Right hindlimb (tissue), 1 donor: ENCODE data around the gene SERINC5.
A peak's percentile ranks its signal among the peaks of the same experiment; 100 is the strongest.
"Not testable (repeated sequence)": the region's sequence is repeated elsewhere in the genome, so short reads cannot be mapped to it uniquely, and the experiment has no call there.

ENCODE experiments used
- DNase-seq: peaks from one replicate; pipeline ENCODE4 v3.0.0-alpha.2; 2018

The SERINC5 gene

DNA sequence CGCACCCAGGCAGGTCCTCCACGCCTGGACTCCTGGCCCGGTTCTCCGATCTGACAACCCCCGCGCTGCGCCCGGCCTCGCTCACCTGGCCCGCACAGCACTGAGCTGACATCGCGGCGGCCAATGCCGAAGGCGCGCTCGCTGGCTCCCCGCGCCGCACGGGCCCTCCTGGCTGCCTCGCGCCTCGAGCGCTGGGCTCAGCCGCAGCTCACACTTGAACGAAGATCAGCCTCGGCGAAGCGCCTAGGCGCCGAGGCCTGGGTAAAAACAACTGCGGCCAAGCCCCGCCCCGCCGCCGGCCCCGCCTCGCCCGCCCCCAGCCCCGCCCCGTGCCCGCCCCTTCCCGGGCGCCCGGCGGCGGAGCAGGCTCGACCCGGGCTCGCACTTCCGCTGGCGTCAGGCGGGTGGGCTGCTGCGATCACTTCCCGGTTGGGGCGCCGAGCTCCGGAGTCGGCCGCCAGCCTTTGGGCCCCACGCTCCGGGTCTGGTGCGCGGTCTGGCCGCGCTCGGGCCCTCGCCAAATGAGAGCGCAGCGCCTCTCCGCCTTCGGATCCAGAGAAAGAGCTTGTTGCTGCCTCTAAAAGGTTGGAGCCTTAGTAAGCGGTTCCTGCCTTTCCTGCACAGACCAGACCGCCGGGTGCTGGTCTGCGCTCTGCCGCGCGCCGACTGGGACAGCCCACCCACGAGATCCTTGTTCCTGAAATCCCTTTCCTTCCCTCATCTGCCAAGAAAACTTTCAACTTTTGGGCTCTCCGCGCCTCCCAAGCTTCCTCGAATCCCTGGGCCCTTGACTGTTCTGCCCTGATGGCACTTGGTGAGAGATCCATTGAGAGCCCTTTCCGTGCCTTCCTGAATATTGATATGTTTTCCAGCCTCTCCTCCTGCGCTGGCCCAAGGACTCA is at the start of gene SERINC5:
Gene SERINC5, minus strand, starts transcription at position 238 of the 902 bp plus-strand sequence. Its CDS starts 126 bp downstream, at position 112.
- DNase-seq: peak; percentile 93

DNA sequence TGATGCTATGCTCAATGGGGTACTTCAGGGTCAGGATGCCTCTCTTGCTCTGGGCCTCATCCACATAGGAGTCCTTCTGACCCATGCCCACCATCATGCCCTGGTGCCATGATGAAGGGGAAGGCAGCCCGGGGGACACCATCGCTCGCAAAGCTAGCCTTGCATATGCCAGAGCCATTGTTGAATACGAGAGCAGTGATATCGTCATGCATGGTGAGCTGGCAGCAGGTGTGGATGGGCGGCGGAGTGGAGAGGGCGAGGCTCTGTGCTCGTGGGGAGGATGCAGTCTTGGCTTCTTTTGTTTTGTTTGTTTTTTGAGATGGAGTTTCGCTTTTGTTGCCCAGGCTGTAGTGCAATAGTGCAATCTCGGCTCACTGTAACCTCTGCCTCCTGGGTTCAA is 46.8 kb upstream of the SERINC5 start:
- no peak for DNase-seq

DNA sequence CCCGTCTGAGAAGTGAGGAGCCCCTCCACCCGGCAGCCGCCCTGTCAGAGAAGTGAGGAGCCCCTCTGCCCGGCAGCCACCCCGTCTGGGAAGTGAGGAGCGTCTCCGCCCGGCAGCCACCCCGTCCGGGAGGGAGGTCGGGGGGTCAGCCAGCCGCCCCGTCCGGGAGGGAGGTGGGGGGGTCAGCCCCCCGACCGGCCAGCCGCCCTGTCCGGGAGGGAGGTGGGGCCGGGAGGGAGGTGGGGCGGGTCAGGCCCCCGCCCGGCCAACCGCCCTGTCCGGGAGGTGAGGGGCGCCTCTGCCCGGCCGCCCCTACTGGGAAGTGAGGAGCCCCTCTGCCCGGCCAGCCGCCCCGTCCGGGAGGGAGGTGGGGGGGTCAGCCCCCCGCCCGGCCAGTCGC is 45.5 kb upstream of the SERINC5 start:
- not testable (repeated sequence) for DNase-seq

DNA sequence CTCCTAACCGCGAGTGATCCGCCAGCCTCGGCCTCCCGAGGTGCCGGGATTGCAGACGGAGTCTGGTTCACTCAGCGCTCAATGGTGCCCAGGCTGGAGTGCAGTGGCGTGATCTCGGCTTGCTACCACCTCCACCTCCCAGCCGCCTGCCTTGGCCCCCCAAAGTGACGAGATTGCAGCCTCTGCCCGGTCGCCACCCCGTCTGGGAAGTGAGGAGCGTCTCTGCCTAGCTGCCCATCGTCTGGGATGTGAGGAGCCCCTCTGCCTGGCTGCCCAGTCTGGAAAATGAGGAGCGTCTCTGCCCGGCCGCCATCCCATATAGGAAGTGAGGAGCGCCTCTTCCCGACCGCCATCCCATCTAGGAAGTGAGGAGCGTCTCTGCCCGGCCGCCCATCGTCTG is 44.9 kb upstream of the SERINC5 start:
- DNase-seq: not testable (repeated sequence)

DNA sequence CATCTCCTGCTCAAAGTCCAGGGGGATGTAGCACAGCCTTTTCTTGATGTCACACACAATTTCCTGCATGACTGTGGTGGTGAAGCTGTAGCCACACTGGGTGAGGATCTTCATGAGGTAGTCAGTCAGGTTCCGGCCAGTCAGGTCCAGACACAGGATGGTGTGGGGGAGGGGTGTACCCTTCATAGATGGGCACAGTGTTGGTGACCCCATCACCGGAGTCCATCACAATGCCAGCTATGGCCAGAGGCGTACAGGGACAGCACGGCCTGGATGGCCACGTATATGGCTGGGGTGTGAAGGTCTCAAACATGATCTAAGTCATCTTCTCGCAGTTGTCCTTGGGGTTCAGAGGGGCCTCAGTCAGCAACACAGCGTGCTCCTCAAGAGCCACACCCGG is 44.3 kb upstream of the SERINC5 start:
- no peak for DNase-seq

DNA sequence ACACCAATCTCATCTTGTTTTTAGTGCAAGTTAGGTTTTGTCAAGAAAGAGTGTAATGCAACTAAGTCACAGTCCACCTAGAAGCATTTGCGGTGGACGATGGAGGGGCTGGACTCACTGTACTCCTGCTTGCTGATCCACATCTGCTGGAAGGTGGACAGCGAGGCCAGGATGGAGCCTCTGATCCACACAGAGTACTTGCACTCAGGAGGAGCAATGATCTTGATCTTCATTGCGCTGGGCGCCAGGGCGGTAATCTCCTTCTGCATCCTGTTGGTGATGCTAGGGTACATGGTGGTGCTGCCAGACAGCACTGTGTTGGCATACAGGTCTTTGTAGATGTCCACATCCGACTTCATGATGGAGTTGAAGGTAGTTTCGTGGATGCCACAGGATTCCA is 43.8 kb upstream of the SERINC5 start:
- no peak for DNase-seq

DNA sequence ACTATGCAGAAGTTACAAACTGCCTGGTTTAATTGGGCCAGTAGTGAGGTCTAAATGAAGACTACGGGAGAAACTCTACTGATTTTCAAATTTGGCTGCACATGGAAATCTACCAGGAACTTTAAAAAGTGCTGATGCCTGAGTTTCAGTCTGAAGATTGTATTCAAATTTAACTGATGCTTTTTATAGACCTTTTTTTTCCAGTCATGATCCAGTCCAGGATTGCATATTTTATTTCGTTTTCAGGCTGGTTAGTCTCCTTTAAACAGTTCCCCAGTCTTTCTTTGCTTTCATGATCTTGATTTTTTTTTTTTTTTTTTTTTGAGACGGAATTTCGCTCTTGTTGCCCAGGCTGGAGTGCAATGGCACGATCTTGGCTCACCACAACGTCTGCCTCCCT is 40.3 kb upstream of the SERINC5 start:
- no peak for DNase-seq

DNA sequence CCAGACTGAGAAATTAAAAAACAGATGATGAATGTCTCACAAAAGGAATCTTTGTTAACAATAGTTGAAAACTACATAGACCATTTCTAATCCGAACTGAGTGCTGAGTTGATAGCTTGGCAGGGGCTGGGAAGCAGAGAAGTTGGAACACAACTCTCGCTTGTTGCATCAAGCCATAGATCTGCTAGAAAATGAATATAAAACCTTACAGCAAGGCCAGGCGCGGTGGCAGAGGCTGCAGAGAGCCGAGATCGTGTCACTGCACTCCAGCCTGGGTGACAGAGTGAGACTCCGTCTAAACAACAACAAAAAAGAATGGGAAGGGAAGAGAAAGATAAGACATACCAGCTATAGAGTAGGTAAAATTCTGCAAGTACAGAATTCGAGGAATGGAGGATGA is 35.9 kb upstream of the SERINC5 start:
- DNase-seq: no peak

DNA sequence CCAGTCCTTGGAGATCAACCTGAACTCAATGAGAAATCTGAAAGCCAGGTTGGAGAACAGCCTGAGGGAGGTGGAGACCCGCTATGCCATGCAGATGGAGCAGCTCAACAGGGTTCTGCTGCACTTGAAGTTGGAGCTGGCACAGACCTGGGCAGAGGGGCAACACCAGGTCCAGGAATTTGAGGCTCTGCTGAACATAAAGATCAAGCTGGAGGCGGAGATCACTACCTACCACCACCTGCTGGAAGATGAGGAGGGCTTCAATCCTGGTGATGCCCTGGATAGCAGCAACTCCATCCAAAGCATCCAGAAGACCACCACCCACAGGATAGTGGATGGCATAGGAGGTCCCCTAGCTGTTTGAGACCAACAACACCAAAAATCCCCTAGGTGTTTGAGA is 33.5 kb upstream of the SERINC5 start:
- no peak for DNase-seq

DNA sequence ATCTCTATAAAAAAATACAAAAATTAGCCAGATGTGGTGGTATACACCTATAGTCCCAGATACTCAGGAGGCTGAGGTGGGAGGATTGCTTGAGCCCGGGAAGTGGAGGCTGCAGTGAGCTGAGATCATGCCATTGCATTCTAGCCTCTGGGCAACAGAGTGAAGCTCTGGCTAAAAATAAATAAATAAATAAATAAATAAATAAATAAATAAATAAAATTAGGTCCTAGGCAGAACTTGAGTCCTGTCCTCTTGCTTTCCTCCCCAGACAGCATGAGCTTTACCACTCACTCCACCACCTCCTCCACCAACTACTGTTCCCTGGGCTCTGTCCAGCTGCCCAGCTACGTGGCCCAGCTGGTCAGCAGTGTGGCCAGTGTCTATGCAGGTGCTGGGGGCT is 32.3 kb upstream of the SERINC5 start:
- DNase-seq: no peak

DNA sequence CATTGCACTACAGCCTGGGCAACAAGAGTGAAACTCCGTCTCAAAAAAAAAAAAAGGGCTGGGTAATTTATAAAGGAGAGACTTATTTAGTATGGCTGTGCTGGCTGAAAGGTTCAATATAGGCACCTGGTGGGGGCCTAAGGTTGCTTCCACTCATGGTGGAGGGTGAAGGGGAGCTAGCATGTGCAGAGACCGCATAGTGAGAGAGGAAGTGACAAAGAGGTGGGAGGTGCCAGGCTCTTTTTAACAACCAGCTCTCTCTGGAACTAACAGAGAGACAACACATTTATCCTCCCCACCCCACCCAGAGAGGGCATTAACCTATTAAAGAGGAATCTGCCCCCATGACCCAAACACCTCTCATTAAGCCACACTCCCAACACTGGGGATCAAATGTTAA is 28.9 kb upstream of the SERINC5 start:
- DNase-seq: no peak

DNA sequence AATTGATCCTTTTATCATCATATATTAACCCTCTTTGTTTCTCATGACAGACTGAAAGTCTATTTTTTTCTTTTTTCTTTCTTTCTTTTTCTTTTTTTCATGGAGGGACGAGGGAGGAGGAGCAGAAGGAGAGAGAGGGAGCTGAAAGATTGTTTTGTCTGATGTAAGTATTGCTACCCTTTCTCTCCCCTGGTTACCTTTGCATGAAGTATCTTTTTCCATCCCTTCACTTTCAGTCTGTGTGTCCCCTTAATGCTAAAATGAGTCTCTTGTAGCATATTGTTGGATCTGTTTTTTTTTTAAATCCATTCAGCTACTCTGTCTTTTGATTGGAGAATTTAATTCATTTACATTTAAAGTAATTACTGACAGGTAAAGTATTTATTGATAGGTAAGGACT is 27.5 kb upstream of the SERINC5 start:
- no peak for DNase-seq

DNA sequence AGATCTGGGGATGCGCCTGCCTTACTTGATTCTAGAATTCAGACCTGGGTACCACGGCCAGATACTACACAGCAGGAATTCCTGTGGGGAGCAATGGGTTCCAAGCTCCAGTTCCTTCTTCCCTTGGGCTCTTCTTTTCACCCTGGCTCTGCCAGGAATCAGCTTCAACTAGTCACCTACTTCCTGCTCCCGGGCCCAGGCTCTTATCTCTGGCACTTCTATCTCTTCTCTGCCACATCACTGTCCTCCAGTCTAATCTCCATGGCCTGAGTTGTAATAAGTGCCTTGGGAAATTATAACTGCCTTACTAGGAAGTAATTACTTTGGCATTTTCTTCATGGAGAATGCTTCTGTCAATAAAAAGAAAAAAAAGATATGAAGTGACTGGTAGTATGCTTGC is 26.2 kb upstream of the SERINC5 start:
- DNase-seq: no peak

DNA sequence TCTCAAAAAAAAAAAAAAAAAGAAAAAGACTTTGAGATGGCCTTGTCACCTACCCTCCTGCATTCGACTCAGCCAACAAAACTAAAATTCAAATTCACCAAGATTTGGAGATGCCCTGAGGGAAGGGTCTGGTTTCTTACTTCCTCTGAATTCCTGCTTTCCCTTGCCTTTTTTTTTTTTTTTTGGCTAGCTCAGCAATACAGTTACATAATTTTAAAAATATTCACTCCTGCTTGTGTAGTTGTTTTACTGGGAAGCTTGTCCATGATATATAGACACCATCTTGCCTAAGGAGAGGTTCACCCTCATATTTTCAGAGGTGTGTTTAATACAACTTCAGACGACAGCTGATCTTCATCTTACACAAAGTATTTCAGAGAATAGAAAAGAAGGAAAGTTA is 21.3 kb upstream of the SERINC5 start:
- DNase-seq: no peak

DNA sequence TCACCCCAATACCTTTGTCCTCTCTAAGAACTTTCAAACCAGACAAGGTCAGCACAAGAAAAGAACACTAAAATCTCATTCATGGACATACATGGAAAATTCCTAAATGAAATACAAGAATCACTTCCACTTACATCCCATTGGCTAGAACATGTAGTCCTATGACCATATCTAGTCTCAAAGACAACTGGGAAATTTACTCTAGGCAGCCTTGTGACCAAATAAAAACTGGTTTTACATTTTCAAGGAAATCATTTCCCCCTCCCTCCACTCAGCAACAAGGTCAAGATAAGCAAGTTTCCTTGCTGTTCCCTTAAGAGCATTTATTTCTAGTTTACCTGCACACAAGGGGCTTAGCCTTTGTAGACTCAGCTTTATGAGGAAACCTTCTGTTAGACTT is 20.3 kb upstream of the SERINC5 start:
- DNase-seq: no peak

DNA sequence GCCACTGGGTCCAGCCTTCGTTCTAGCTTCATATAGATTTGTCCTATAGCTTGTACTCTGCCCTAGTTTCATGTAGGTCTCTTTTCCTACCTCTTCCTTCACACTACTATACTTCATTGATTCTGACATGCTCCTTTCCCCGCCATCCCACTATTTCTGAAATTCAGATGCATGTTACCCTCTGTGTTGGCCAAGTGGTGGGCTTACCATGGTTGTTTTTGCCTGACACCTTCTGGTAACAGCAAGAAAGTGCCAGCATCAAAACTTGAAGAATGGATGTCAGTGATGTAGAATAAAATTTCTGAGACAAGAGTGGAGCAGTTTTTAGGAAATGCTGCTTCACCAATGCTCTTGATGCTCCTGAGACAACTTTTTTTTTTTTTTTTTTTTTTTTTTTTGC is 19.5 kb upstream of the SERINC5 start:
- no peak for DNase-seq

DNA sequence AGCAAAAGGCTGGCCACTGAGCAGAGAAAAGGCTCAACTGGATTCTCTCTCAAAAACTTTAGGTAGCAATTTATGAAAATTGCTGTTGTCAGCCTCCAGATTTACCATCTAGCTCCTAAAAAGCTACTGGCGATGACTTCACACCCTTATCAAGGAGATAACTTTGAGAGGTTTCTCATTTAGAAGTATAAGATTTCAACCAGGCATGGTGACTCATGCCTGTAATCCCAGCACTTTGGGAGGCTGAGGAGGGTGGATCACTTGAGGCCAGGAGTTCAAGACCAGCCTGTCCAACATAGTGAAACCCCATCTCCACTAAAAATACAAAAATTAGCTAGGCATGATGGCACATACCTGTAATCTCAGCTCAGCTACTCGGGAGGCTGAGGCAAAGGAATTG is 14.7 kb upstream of the SERINC5 start:
- not testable (repeated sequence) for DNase-seq

DNA sequence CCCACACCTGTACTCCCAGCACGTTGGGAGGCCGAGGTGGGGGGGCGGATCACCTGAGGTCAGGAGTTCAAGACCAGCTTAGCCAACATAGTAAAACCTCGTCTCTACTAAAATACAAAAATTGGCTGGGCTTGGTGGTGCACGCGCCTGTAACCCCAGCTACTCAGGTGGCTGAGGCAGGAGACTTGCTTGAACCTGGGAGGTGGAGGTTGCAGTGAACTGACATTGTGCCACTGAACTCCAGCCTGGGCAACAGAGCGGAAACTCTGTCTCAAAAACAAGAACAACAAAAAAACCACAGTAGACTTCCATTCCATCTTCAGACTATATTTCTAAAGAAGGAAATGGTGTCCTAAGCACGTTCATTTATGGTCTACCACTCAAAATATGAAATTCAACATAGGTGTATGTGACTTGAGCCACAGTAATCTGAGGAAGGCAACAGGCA is 14.2 kb upstream of the SERINC5 start:
- DNase-seq: no peak

DNA sequence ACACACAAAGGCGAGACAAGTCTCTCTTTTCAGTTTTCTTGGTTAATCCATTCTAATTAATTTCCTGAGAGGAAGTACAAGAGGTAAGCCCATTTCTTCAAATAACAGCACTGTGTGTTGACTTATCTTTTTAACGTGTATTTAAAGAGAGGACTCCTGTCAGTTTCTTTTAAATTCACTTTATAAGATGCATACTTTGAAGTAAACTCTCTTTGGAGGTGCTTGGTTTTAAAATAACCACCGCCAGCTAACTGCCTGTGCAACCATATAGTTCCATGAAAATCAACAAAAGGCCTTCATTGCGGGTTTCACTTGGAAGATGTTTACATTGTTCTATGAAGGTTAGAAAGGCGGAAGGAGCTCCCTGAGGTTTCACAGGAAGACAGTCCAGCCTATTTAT is 13.1 kb upstream of the SERINC5 start:
- no peak for DNase-seq

DNA sequence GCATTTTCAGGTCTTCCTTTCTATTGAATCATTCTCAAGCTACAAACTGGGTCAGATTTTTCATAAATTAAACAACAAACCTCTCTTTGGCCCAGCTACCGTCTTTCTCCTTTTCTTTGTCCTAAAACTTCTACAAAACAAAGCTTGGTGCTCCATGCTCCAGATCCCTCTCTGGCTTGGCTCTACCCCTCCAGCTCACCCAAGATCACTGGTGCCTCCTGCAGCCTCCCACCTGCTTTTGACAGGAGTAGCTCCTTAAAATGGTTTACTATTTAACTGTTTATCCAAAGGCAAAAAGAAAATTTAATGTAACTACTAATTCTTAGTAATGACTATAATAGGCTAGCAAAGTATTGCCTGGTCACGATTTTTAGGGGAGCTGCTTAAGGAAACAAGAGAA is 10.7 kb upstream of the SERINC5 start:
- DNase-seq: no peak

DNA sequence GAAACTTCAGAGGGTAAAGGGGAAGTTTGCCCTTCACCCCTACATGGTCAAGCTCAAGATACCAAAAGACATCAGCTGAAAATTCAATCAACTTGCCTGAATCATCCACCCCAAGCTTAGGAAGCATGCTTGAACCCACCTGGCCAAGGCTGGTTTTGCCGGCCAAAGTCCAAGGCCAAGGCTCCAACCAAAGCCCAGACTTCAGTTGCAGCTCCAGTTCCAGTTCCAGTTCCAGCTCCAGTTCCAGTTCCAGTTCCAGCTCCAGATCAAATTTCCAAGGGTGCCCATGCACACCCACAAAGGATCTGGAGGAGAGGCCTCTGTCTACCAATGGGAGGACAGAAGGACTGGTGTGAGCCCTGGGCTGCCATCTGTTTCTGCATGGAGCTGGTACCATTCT is 4.6 kb upstream of the SERINC5 start:
- DNase-seq: no peak

DNA sequence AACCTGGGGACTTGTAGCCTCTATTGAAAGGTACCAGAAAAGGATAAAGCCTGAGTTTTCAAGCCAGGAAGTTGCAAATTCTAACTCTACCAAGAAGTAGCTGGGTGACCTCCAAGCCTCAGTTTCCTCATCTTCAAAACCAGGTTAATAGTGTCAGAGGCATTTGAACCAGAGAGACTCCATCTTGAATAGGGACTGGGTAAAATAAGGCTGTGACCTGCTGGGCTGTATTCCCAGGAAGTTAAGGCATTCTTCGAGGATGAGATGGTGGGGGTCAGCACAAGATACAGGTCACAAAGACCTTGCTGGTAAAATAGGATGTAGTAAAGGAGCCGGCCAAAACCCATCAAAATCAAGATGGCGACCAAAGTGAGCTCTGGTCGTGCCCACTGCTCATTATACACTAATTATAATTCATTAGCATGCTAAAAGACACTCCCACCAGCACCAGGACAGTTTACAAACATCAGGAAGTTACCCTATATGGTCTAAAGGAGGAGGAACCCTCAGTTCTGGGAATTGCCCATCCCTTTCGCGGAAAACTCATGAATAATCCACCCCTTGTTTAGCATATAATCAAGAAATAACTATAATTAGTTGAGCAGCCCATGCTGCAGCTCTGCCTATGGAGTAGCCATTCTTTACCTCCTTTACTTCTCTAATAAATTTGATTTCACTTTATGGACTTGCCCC is 3.8 kb upstream of the SERINC5 start:
- DNase-seq: no peak

DNA sequence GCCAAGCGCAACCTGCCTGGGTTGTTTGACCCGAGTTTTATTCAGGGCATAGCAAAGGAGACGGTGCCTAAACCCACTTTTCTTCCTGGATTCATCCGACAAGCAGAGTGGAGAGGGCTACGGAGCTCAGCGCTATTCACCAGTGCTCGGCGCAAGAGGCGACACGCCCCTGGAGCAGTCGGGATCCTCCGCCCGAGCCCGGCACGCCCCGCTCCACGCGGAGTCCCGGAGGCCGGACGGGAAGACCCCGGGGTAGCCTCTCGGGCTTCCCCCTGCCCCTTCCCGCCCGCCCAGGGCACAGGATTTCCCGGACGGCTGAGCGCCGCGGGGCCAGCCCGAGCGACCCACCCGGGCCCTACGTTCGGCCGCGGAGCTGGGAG is 427 bp downstream of the SERINC5 start:
- DNase-seq: peak; percentile 80

DNA sequence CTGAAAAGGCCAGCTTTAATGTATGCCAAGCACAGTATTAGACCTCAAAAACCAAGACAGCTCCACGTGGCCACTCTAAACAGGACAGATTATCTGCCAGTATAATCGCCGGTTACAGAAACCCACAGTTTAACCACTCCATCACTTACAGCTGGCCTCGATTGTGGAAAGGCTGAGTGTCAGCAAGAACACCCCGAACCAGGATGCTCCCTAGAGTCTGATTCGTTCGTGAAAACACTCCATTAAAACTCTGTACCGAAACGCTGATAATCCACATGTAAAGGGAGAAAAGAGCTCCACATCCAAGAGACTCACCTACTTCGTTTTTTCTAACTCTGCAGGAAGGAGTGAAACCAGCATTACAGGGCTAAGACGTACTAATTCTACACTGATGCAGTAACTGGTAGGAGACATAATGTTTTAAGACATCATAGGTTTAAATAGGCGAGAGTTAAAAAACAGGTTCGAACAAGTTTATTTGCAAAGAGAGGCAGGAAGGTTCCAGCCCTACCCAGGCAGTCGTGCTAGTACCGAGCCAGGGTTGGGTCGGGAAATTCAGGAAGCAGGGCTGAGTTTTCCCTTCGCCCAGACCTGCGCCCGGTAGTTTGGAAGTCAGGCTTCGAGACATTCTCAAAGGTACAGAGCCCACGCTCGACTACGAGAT is 949 bp downstream of the SERINC5 start:
- peak; percentile 56 for DNase-seq
